Tibial artery (tissue), 4 donors: ENCODE data around the gene HDLBP.
A peak's percentile ranks its signal among the peaks of the same experiment; 100 is the strongest.

Experiments used
- DNase-seq, 2 donors: peaks; one replicate each; pipeline ENCODE4 v3.0.0-alpha.2; 2019
- H3K27ac ChIP-seq, 2 donors: fragments of 200-600 bp; sonication (generic) in 1 of 2; 1 replicate in 1 of 2; 2 replicates in 1 of 2; pipeline ENCODE4 v1.5.1; 2018 to 2019; ENCODE audit warnings: mild to moderate bottlenecking in 1 of 2
- H3K27me3 ChIP-seq, 2 donors: fragments of 200-600 bp; sonication (generic) in 1 of 2; one replicate each; pipeline versions ENCODE4 v1.5.1 to v1.6.0; 2016 to 2019
- H3K36me3 ChIP-seq, 3 donors: fragments of 200-600 bp; sonication (generic) in 2 of 3; one replicate each; pipeline ENCODE4 v1.5.1; 2016 to 2019; ENCODE audit warnings: mild to moderate bottlenecking in 2 of 3
- H3K4me1 ChIP-seq, 4 donors: fragments of 200-600 bp; sonication (generic) in 2 of 4; 1 replicate in 3 of 4; 2 replicates in 1 of 4; pipeline ENCODE4 v1.5.1; 2016 to 2019
- H3K4me3 ChIP-seq, 2 donors: fragments of 200-600 bp; sonication (generic) in 1 of 2; 1 replicate in 1 of 2; 2 replicates in 1 of 2; pipeline ENCODE4 v1.5.1; 2018 to 2019; ENCODE audit warnings: mild to moderate bottlenecking in 2 of 2
- H3K9me3 ChIP-seq, 3 donors: fragments of 200-600 bp; sonication (generic) in 1 of 3; one replicate each; pipeline ENCODE4 v1.5.1; 2016 to 2019
- CTCF ChIP-seq, 2 experiments: fragments of 200-600 bp in 1 of 2; fragments of 450-650 bp in 1 of 2; IDR thresholded peaks; one replicate each; pipeline ENCODE4 v1.5.1; 2017 to 2019; ENCODE audit warnings: antibody characterized with exemption in 2 of 2, mild to moderate bottlenecking in 1 of 2, moderate library complexity in 1 of 2
- intact Hi-C: fragments of 100-400 bp; cut with DNase I; formaldehyde crosslinking; loops from one replicate; pipeline ENCODE4 v1.15.0; 2023; ENCODE audit warnings: low total_unique reads

The HDLBP gene

GRCh38 chr2:241314226-241315092 is 1.0 kb downstream of the HDLBP start:
- intact Hi-C loops = loop anchor here (1.0 kb wide), 1 partner anchor 42 kb away; no protein-coding TSS in a partner anchor
- H3K36me3 ChIP-seq = no peaks in the 10 kb centered on the region
- no peaks in the 10 kb centered on the region for H3K27me3 ChIP-seq
- TF ChIP-seq CTCF (IDR thresholded peaks at IDR 0.05) = no peak
- no peak for DNase-seq
- H3K4me3 ChIP-seq = peak overlapping the region; percentile 96 to 99
- peak overlapping the region; percentile 91 to 99 for H3K27ac ChIP-seq
- peaks cover 0 to 61% (median 41%) of the 10 kb centered on the region in 4 donors for H3K4me1 ChIP-seq
- H3K9me3 ChIP-seq = no peaks in the 10 kb centered on the region

- peaks cover 0 to 55% (median 37%) of the 10 kb centered on the region in 4 donors for H3K4me1 ChIP-seq
- no peak overlapping the region for H3K4me3 ChIP-seq
- no peaks in the 10 kb centered on the region for H3K27me3 ChIP-seq
- H3K27ac ChIP-seq = peak overlapping the region in 1 of 2 donors; percentile 91
- no peak for TF ChIP-seq CTCF (IDR thresholded peaks at IDR 0.05)
- intact Hi-C loops = no loop called here
- H3K36me3 ChIP-seq = no peaks in the 10 kb centered on the region
- DNase-seq = no peak
- H3K9me3 ChIP-seq = no peaks in the 10 kb centered on the region
These were observed 1.9 kb downstream of the HDLBP start for GRCh38 chr2:241313543-241314095.

- Histone ChIP-seq H3K9me3 (no peaks in the 10 kb centered on the region), H3K4me1 (peaks cover 0 to 47% (median 33%) of the 10 kb centered on the region in 4 donors), H3K4me3 (no peak overlapping the region), H3K27ac (no peak overlapping the region), H3K36me3 (no peaks in the 10 kb centered on the region), H3K27me3 (no peaks in the 10 kb centered on the region)
- intact Hi-C loops = no loop called here
- no peak for DNase-seq
- TF ChIP-seq CTCF (IDR thresholded peaks at IDR 0.05) = no peak
These were observed 3.4 kb downstream of the HDLBP start for GRCh38 chr2:241312082-241312481.

GRCh38 chr2:241310917-241311566 is 4.4 kb downstream of the HDLBP start:
- H3K4me1 ChIP-seq = peaks cover 0 to 41% (median 31%) of the 10 kb centered on the region in 4 donors
- H3K4me3 ChIP-seq = no peak overlapping the region
- no peaks in the 10 kb centered on the region for H3K36me3 ChIP-seq
- DNase-seq = no peak
- H3K27me3 ChIP-seq = no peaks in the 10 kb centered on the region
- H3K27ac ChIP-seq = no peak overlapping the region
- TF ChIP-seq CTCF (IDR thresholded peaks at IDR 0.05) = no peak
- no peaks in the 10 kb centered on the region for H3K9me3 ChIP-seq
- intact Hi-C loops = no loop called here

- H3K27me3 ChIP-seq = no peaks in the 10 kb centered on the region
- H3K4me1 ChIP-seq = peaks cover 0 to 41% (median 31%) of the 10 kb centered on the region in 4 donors
- no peak for TF ChIP-seq CTCF (IDR thresholded peaks at IDR 0.05)
- H3K9me3 ChIP-seq = no peaks in the 10 kb centered on the region
- no peaks in the 10 kb centered on the region for H3K36me3 ChIP-seq
- no peak for DNase-seq
- intact Hi-C loops = no loop called here
- no peak overlapping the region for H3K4me3 ChIP-seq
- H3K27ac ChIP-seq = no peak overlapping the region
These were observed 5.8 kb downstream of the HDLBP start for GRCh38 chr2:241309684-241310117.
